K562 (cell line): ENCODE measurements around the gene TRNT1. TPM values are rescaled to one million over a fixed set of nuclear protein-coding genes. Genes with fewer than 3 reads are reported as not detected.
A peak's percentile ranks its signal among the peaks of the same experiment; 100 is the strongest.

ENCODE experiments used
- ASH1L ChIP-seq: fragments of 450-650 bp; IDR thresholded peaks from 2 replicates; pipeline ENCODE4 v1.6.1; 2018; ENCODE audit warnings: borderline replicate concordance, mild to moderate bottlenecking, low read depth; ENCODE audit not compliant: partially characterized antibody
- CHCHD3 ChIP-seq: fragments of 250-450 bp; sonication (Bioruptor Pico); IDR thresholded peaks from 2 replicates; pipeline ENCODE4 v2.1.2; 2022; ENCODE audit warnings: mild to moderate bottlenecking
- CHD1 ChIP-seq: fragments of 200-600 bp; sonication (generic); IDR thresholded peaks from one replicate; pipeline ENCODE4 v1.6.1; 2012; ENCODE audit warnings: mild to moderate bottlenecking, moderate library complexity, low read length, inconsistent platforms
- MAFK ChIP-seq: IDR thresholded peaks from 2 replicates; pipeline ENCODE4 v1.6.1; 2011; ENCODE audit warnings: low read length, improper control_type of control experiment
- NR2C2 ChIP-seq, 2 experiments: fragments of 200-800 bp in 1 of 2; sonication (Bioruptor generic) in 1 of 2; sonication (generic) in 1 of 2; formaldehyde crosslinking in 1 of 2; IDR thresholded peaks; 2 replicates each; pipeline versions ENCODE4 v1.6.1 to v1.8.0; 2016 to 2022; ENCODE audit warnings: mild to moderate bottlenecking in 1 of 2, missing compliant biosample characterization in 1 of 2, missing genetic modification characterization in 1 of 2, missing genetic modification reagents in 1 of 2
- POLR2AphosphoS2 ChIP-seq: IDR thresholded peaks from 2 replicates; pipeline ENCODE4 v1.6.1; 2012; ENCODE audit warnings: low read length, improper control_type of control experiment
- RBM17 ChIP-seq: fragments of 200-400 bp; formaldehyde crosslinking; IDR thresholded peaks from 2 replicates; pipeline ENCODE4 v1.6.1; 2017; ENCODE audit warnings: low read depth, mild to moderate bottlenecking, low read length, borderline replicate concordance
- SMAD4 ChIP-seq: fragments of 250-450 bp; sonication (Bioruptor Pico); conservative IDR thresholded peaks from 2 replicates; pipeline ENCODE4 v1.8.0; 2021; ENCODE audit warnings: inconsistent platforms, mild to moderate bottlenecking, moderate library complexity
- SRSF1 ChIP-seq: fragments of 200-400 bp; formaldehyde crosslinking; IDR thresholded peaks from 2 replicates; pipeline ENCODE4 v1.6.1; 2017; ENCODE audit warnings: mild to moderate bottlenecking, low read depth, low read length, moderate library complexity
- ZNF316 ChIP-seq: fragments of 450-650 bp; IDR thresholded peaks from 2 replicates; pipeline ENCODE4 v1.6.1; 2016
- ZNF324 ChIP-seq: fragments of 250-450 bp; sonication (Bioruptor Pico); IDR thresholded peaks from 2 replicates; pipeline ENCODE4 v1.4.0; 2020; ENCODE audit warnings: mild to moderate bottlenecking
- ZSCAN32 ChIP-seq: fragments of 450-650 bp; formaldehyde crosslinking; IDR thresholded peaks from 2 replicates; pipeline ENCODE4 v1.4.0; 2020; ENCODE audit warnings: mild to moderate bottlenecking, moderate library complexity
- polyA plus RNA-seq, 8 experiments: library from polyadenylated mRNA; depleted of rRNA in 4 of 8; stranded (reverse) in 5 of 8; unstranded in 3 of 8; fragments of >200 nt; fragmentation: Nextera tagmentation in 2 of 8; fragmentation: Illumina TruSeq in 1 of 8; extraction: Ambion mirVana in 2 of 8; extraction: Trizol in 1 of 8; gene quantifications; 2 replicates each; pipeline versions ENCODE4 v1.2.1 to v1.2.3, GENCODE V29; 2011 to 2014; ENCODE audit warnings: inconsistent platforms in 1 of 8, missing spikeins in 1 of 8
- total RNA-seq, 7 experiments: library from RNA; depleted of rRNA in 6 of 7; stranded (reverse); fragments of >200 nt in 6 of 7; fragmentation: Illumina TruSeq in 2 of 7; extraction: Trizol in 2 of 7; gene quantifications; 2 replicates each; pipeline versions ENCODE4 v1.2.1 to v1.2.3, GENCODE V29; 2011 to 2021; ENCODE audit warnings: low replicate concordance in 1 of 7
- TF ChIP-seq, protein P1 (sequence below): fragments of 450-650 bp; IDR thresholded peaks from 2 replicates; pipeline ENCODE4 v1.6.1; 2016; ENCODE audit warnings: low read depth, mild to moderate bottlenecking, moderate library complexity
- TF ChIP-seq, protein P2 (sequence below): fragments of 150-350 bp; IDR thresholded peaks from 2 replicates; pipeline ENCODE4 v1.6.1; 2014; ENCODE audit warnings: low read depth, mild to moderate bottlenecking, low read length, borderline replicate concordance
- TF ChIP-seq, protein P3 (sequence below): fragments of 250-450 bp; sonication (Bioruptor Pico); IDR thresholded peaks from 2 replicates; pipeline ENCODE4 v1.4.0; 2020
- TF ChIP-seq, protein P4 (sequence below): IDR thresholded peaks from 3 replicates; pipeline ENCODE4 v1.6.1; 2011; ENCODE audit warnings: borderline replicate concordance, mild to moderate bottlenecking, moderate library complexity; ENCODE audit not compliant: insufficient read length; ENCODE audit errors: extremely low read depth
- TF ChIP-seq, protein P5 (sequence below): sonication (generic); formaldehyde crosslinking; IDR thresholded peaks from 2 replicates; pipeline ENCODE4 v1.8.0; 2022; ENCODE audit warnings: mild to moderate bottlenecking, missing genetic modification reagents

TRNT1 gene
- total and polyA plus RNA-seq, 9 of the 15 experiments (the other 6 are each of a cell fraction or from before 2014, with no cell fraction given), result 38.1 to 58.2 (median 47.4) TPM

DNA sequence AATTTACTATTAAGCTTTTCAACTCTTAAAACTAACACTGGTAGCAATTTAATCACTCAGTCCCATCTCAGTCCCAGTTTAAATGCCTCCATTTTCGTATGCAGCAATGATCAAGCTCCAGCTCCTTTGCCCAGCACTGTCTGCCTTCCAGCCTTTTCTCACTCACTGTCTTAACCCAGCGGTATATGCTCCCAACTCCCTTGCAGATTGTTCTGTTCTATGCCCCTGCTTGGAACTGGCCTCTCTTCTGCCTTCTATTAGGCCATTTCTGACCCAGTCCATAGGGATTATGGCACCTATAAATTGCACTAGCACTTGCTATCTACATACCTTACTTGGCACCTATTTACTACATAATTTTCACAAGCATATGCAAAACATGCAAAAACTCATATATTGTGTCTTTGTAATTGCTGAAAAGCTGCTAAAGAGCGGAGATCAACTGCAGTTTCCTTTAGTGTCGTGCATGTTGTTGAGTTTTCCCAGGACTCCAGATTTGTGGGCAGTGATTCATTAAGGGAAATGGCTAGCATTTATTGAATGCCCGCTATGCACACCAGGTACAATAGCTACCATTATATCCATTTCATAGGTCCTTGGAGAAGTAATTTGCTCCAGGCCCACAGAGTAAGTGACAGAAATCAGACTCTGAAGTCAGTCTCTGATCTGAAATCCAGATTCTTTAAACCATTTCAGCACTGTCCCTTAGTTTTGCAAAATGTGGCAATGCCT, 28.3 kb downstream of the TRNT1 start (continued):
- no peak for TF ChIP-seq SMAD4
- TF ChIP-seq RBM17, result no peak
- no peak for TF ChIP-seq ZNF316
- TF ChIP-seq, protein P1, sequence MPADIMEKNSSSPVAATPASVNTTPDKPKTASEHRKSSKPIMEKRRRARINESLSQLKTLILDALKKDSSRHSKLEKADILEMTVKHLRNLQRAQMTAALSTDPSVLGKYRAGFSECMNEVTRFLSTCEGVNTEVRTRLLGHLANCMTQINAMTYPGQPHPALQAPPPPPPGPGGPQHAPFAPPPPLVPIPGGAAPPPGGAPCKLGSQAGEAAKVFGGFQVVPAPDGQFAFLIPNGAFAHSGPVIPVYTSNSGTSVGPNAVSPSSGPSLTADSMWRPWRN, result no peak
- TF ChIP-seq, protein P2, sequence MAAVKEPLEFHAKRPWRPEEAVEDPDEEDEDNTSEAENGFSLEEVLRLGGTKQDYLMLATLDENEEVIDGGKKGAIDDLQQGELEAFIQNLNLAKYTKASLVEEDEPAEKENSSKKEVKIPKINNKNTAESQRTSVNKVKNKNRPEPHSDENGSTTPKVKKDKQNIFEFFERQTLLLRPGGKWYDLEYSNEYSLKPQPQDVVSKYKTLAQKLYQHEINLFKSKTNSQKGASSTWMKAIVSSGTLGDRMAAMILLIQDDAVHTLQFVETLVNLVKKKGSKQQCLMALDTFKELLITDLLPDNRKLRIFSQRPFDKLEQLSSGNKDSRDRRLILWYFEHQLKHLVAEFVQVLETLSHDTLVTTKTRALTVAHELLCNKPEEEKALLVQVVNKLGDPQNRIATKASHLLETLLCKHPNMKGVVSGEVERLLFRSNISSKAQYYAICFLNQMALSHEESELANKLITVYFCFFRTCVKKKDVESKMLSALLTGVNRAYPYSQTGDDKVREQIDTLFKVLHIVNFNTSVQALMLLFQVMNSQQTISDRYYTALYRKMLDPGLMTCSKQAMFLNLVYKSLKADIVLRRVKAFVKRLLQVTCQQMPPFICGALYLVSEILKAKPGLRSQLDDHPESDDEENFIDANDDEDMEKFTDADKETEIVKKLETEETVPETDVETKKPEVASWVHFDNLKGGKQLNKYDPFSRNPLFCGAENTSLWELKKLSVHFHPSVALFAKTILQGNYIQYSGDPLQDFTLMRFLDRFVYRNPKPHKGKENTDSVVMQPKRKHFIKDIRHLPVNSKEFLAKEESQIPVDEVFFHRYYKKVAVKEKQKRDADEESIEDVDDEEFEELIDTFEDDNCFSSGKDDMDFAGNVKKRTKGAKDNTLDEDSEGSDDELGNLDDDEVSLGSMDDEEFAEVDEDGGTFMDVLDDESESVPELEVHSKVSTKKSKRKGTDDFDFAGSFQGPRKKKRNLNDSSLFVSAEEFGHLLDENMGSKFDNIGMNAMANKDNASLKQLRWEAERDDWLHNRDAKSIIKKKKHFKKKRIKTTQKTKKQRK, result no peak
- no peak for TF ChIP-seq ZSCAN32 (CRISPR knock-in tag)
- TF ChIP-seq ASH1L, result no peak
- TF ChIP-seq ZNF324 (CRISPR knock-in tag), result no peak
- no peak for TF ChIP-seq NR2C2 (CRISPR knock-in tag; IDR thresholded peaks at IDR 0.05)
- TF ChIP-seq NR2C2 (tag; IDR thresholded peaks at IDR 0.05), result no peak
- no peak for TF ChIP-seq MAFK
- TF ChIP-seq, protein P3, sequence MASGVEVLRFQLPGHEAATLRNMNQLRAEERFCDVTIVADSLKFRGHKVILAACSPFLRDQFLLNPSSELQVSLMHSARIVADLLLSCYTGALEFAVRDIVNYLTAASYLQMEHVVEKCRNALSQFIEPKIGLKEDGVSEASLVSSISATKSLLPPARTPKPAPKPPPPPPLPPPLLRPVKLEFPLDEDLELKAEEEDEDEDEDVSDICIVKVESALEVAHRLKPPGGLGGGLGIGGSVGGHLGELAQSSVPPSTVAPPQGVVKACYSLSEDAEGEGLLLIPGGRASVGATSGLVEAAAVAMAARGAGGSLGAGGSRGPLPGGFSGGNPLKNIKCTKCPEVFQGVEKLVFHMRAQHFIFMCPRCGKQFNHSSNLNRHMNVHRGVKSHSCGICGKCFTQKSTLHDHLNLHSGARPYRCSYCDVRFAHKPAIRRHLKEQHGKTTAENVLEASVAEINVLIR (CRISPR knock-in tag), result no peak
- TF ChIP-seq, protein P4, sequence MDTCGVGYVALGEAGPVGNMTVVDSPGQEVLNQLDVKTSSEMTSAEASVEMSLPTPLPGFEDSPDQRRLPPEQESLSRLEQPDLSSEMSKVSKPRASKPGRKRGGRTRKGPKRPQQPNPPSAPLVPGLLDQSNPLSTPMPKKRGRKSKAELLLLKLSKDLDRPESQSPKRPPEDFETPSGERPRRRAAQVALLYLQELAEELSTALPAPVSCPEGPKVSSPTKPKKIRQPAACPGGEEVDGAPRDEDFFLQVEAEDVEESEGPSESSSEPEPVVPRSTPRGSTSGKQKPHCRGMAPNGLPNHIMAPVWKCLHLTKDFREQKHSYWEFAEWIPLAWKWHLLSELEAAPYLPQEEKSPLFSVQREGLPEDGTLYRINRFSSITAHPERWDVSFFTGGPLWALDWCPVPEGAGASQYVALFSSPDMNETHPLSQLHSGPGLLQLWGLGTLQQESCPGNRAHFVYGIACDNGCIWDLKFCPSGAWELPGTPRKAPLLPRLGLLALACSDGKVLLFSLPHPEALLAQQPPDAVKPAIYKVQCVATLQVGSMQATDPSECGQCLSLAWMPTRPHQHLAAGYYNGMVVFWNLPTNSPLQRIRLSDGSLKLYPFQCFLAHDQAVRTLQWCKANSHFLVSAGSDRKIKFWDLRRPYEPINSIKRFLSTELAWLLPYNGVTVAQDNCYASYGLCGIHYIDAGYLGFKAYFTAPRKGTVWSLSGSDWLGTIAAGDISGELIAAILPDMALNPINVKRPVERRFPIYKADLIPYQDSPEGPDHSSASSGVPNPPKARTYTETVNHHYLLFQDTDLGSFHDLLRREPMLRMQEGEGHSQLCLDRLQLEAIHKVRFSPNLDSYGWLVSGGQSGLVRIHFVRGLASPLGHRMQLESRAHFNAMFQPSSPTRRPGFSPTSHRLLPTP, result no peak
- TF ChIP-seq POLR2AphosphoS2, result peak; percentile 46; the same call in 1 of the 2 replicates
- TF ChIP-seq CHCHD3 (CRISPR knock-in tag), result no peak
- no peak for TF ChIP-seq CHD1
- no peak for TF ChIP-seq SRSF1
- TF ChIP-seq, protein P5, sequence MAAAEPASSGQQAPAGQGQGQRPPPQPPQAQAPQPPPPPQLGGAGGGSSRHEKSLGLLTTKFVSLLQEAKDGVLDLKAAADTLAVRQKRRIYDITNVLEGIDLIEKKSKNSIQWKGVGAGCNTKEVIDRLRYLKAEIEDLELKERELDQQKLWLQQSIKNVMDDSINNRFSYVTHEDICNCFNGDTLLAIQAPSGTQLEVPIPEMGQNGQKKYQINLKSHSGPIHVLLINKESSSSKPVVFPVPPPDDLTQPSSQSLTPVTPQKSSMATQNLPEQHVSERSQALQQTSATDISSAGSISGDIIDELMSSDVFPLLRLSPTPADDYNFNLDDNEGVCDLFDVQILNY (CRISPR knock-in tag), result no peak
